Naive thymus-derived CD4-positive, alpha-beta T cell (primary cell): Measurements from ENCODE around the gene REXO5. TPM values are rescaled to one million over a fixed set of nuclear protein-coding genes. Genes with fewer than 3 reads are reported as not detected.

ENCODE experiments used
- ATAC-seq: fragments of 150-1000 bp; cut with Tn5 transposase; 2 replicates; pipeline ENCODE4 v1.10.0; 2021; ENCODE audit warnings: mild to moderate bottlenecking, moderate library complexity
- CTCF ChIA-PET: fragments of 350-600 bp; sonication (Branson Sonifier 250); formaldehyde crosslinking; loops from one replicate; lab custom pipeline; 2021; ENCODE audit warnings: antibody characterized with exemption; lab: Charles Lee
- POLR2A ChIA-PET: fragments of 350-600 bp; sonication (Branson Sonifier 250); formaldehyde crosslinking; loops from one replicate; lab custom pipeline; 2021; ENCODE audit warnings: antibody characterized with exemption, inconsistent platforms; lab: Charles Lee
- DNase-seq, 9 donors: peaks; one replicate each; pipeline versions ENCODE4 v3.0.0 to v3.0.0-alpha.2; 2020 to 2022; ENCODE audit warnings: mixed read lengths in 1 of 9
- H3K27ac ChIP-seq: one replicate; pipeline ENCODE4 v1.7.0; 2013; ENCODE audit warnings: mild to moderate bottlenecking, low read depth, low read length, moderate library complexity
- H3K27me3 ChIP-seq, 2 donors: one replicate each; pipeline ENCODE4 v1.7.0; 2013; ENCODE audit warnings: low read length in 2 of 2, mild to moderate bottlenecking in 2 of 2, moderate library complexity in 2 of 2; ENCODE audit not compliant: control insufficient read depth in 2 of 2, insufficient read depth in 2 of 2
- H3K36me3 ChIP-seq, 3 experiments: 1 replicate in 2 of 3; 2 replicates in 1 of 3; pipeline ENCODE4 v1.7.0; 2013; ENCODE audit warnings: low read length in 3 of 3, mild to moderate bottlenecking in 3 of 3, moderate library complexity in 1 of 3; ENCODE audit not compliant: insufficient read depth in 3 of 3, control insufficient read depth in 2 of 3
- H3K4me1 ChIP-seq, 2 donors: one replicate each; pipeline ENCODE4 v1.7.0; 2013; ENCODE audit warnings: low read length in 2 of 2, mild to moderate bottlenecking in 2 of 2, moderate library complexity in 1 of 2; ENCODE audit not compliant: control insufficient read depth in 2 of 2, insufficient read depth in 2 of 2
- H3K4me3 ChIP-seq: 2 replicates; pipeline ENCODE4 v1.7.0; 2013; ENCODE audit warnings: mild to moderate bottlenecking, low read length
- H3K9me3 ChIP-seq, 3 experiments: 1 replicate in 2 of 3; 2 replicates in 1 of 3; pipeline ENCODE4 v1.7.0; 2013; ENCODE audit warnings: low read length in 3 of 3; ENCODE audit not compliant: control insufficient read depth in 2 of 3
- H3K27ac Mint-ChIP-seq, 9 donors: one replicate each; pipeline ENCODE4 v1.8.0; 2020 to 2022; ENCODE audit warnings: mixed read lengths in 9 of 9, mild to moderate bottlenecking in 8 of 9, moderate library complexity in 5 of 9, inconsistent platforms in 2 of 9
- H3K27me3 Mint-ChIP-seq, 5 donors: one replicate each; pipeline ENCODE4 v1.8.0; 2021 to 2022; ENCODE audit warnings: mixed read lengths in 5 of 5, mild to moderate bottlenecking in 1 of 5
- H3K36me3 Mint-ChIP-seq, 5 donors: one replicate each; pipeline ENCODE4 v1.8.0; 2020 to 2022; ENCODE audit warnings: mixed read lengths in 5 of 5, mild to moderate bottlenecking in 3 of 5, inconsistent platforms in 1 of 5
- H3K4me1 Mint-ChIP-seq, 7 donors: one replicate each; pipeline ENCODE4 v1.8.0; 2020 to 2022; ENCODE audit warnings: mixed read lengths in 7 of 7, mild to moderate bottlenecking in 3 of 7, inconsistent platforms in 1 of 7
- H3K4me3 Mint-ChIP-seq, 10 donors: one replicate each; pipeline ENCODE4 v1.8.0; 2020 to 2022; ENCODE audit warnings: mild to moderate bottlenecking in 10 of 10, mixed read lengths in 10 of 10, moderate library complexity in 6 of 10, inconsistent platforms in 2 of 10
- H3K9me3 Mint-ChIP-seq, 11 donors: one replicate each; pipeline ENCODE4 v1.8.0; 2020 to 2022; ENCODE audit warnings: mixed read lengths in 11 of 11, mild to moderate bottlenecking in 4 of 11, inconsistent platforms in 1 of 11, moderate library complexity in 1 of 11
- intact Hi-C, 2 donors: fragments of 100-400 bp; cut with micrococcal nuclease; formaldehyde crosslinking; loops; one replicate each; pipeline ENCODE4 v1.15.1; 2023
- polyA plus RNA-seq, 2 donors: library from polyadenylated mRNA; unstranded; fragments of 300-500 nt; fragmentation: Illumina TruSeq; gene quantifications; one replicate each; pipeline ENCODE4 v1.2.3, GENCODE V29; 2021
- total RNA-seq, 6 experiments: library from RNA in 5 of 6; stranded (reverse) in 5 of 6; gene quantifications; 1 replicate in 5 of 6; 2 replicates in 1 of 6; pipeline ENCODE4 v1.2.3 and lab custom pipeline; 2021 to 2026

REXO5 gene
- total and polyA plus RNA-seq, 7 experiments from 2014 or later = 0.35 to 9.5 (median 1.6) TPM; not detected in 2

DNA sequence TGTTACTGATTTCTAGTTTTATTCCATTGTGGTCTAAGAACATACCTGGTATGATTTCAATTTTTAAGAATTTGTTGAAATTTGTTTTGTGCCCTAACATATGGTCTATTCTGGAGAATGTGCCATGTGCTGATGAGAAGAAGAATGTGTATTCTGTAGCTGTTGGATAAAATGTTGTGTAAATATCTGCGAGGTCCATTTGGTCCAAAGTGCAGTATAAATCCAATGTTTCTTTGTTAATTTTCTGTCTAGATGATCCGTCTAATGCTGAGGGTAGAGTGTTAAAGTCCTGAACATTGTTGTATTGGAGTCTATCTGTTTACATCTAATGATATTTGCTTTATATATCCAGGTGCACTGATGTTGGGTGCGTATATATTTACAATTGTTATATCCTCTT, 32.6 kb upstream of the REXO5 start:
- no peak for ATAC-seq
- Mint-ChIP-seq H3K9me3 (no peaks in the 10 kb centered on the region), H3K4me1 (peaks cover 0 to 4% (median 0%) of the 10 kb centered on the region in 7 donors), H3K27ac (no peak overlapping the region), H3K36me3 (peaks cover 0 to 19% (median 6%) of the 10 kb centered on the region in 5 donors), H3K27me3 (peaks cover 0 to 3% (median 0%) of the 10 kb centered on the region in 5 donors), H3K4me3 (no peak overlapping the region)
- H3K27ac ChIP-seq = no peak overlapping the region
- DNase-seq = no peak
- intact Hi-C loops = loop anchor here in 1 of 2 donors (1.0 kb wide), 1 partner anchor 311 kb away; no protein-coding TSS in a partner anchor
- H3K36me3 ChIP-seq = peaks cover 0 to 11% (median 0%) of the 10 kb centered on the region in 3 experiments
- CTCF ChIA-PET = no interaction called here
- no peak overlapping the region for H3K4me3 ChIP-seq
- no peaks in the 10 kb centered on the region for H3K4me1 ChIP-seq
- H3K9me3 ChIP-seq = no peaks in the 10 kb centered on the region
- POLR2A ChIA-PET = no interaction called here
- no peaks in the 10 kb centered on the region for H3K27me3 ChIP-seq

DNA sequence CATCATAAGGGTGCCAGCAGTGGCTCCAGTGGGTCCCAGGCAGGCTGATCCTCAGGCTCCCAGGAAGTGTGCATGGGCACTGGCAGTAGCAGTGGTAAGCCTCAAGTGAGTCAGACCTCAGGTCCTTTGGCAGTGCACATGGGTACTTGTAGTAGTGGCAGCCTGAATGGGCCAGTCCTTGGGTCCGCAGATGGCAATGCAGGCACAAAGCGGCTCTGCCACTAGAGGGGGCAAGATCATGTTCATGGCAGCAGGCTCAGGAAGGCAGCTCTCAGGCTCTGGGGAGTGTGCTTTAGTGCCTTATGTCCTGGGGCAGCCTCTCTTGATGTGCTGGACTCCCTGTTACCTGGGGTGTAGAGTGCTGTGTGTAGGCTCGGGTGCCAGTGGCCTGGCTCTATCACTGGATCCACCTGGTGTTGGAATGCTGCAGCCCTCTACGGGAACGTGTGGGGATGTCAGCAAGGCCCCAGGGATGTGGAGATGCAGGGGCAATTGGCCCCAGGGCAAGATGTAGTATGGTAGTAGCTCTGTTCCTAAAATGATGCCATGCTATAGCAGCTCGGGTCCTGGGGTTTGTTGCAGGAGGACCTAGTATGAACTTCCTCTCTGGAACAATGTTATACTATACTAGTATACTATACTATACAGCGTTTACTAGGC, 31.5 kb upstream of the REXO5 start:
- peaks cover 0 to 20% (median 6%) of the 10 kb centered on the region in 5 donors for H3K36me3 Mint-ChIP-seq
- no peak overlapping the region for H3K4me3 Mint-ChIP-seq
- DNase-seq (peak; percentile 8 to 54 (median 27)), ATAC-seq (peak; percentile 73)
- no peaks in the 10 kb centered on the region for H3K9me3 ChIP-seq
- H3K27me3 ChIP-seq = no peaks in the 10 kb centered on the region
- H3K27me3 Mint-ChIP-seq = peaks cover 0 to 3% (median 0%) of the 10 kb centered on the region in 5 donors
- CTCF ChIA-PET = interaction anchor here (0.6 kb wide), 1 partner anchor 274 kb away, joined by 3 read pairs; no protein-coding TSS in a partner anchor
- no peaks in the 10 kb centered on the region for H3K9me3 Mint-ChIP-seq
- no peak overlapping the region for H3K27ac Mint-ChIP-seq
- H3K4me1 Mint-ChIP-seq = peaks cover 0 to 4% (median 0%) of the 10 kb centered on the region in 7 donors
- no peaks in the 10 kb centered on the region for H3K4me1 ChIP-seq
- no peak overlapping the region for H3K4me3 ChIP-seq
- H3K27ac ChIP-seq = no peak overlapping the region
- POLR2A ChIA-PET = no interaction called here
- peaks cover 0 to 11% (median 0%) of the 10 kb centered on the region in 3 experiments for H3K36me3 ChIP-seq
- intact Hi-C loops = loop anchor here in 1 of 2 donors (1.0 kb wide), 1 partner anchor 309 kb away; no protein-coding TSS in a partner anchor

DNA sequence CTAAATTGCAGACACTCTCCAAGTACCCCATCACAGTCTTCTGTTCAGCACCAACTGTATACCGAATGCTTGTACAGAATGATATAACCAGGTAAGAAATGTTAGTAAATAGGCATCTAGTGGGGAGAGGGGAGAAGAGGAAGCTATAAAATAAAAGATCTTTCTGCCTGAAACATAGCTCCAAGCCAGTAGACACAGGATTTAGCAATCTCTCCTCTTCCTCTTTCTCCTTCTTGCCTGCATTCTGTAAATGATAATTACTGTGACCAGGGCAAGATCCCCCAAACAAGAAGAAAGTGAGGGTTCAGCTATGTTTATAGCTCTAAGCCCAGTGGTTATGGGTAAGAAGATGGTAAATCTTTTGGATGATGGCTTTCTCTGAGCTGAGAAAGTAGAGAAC, 24.6 kb upstream of the REXO5 start:
- Histone ChIP-seq H3K4me1 (no peaks in the 10 kb centered on the region), H3K9me3 (no peaks in the 10 kb centered on the region), H3K36me3 (peaks cover 0 to 14% (median 0%) of the 10 kb centered on the region in 3 experiments), H3K4me3 (no peak overlapping the region), H3K27ac (no peak overlapping the region), H3K27me3 (no peaks in the 10 kb centered on the region)
- intact Hi-C loops = no loop called here
- H3K36me3 Mint-ChIP-seq = peaks cover 0 to 25% (median 6%) of the 10 kb centered on the region in 5 donors
- H3K4me1 Mint-ChIP-seq = peaks cover 0 to 4% (median 0%) of the 10 kb centered on the region in 7 donors
- DNase-seq = no peak
- ATAC-seq = no peak
- no peak overlapping the region for H3K4me3 Mint-ChIP-seq
- no peaks in the 10 kb centered on the region for H3K9me3 Mint-ChIP-seq
- CTCF ChIA-PET = no interaction called here
- H3K27ac Mint-ChIP-seq = no peak overlapping the region
- H3K27me3 Mint-ChIP-seq = no peaks in the 10 kb centered on the region
- POLR2A ChIA-PET = no interaction called here

DNA sequence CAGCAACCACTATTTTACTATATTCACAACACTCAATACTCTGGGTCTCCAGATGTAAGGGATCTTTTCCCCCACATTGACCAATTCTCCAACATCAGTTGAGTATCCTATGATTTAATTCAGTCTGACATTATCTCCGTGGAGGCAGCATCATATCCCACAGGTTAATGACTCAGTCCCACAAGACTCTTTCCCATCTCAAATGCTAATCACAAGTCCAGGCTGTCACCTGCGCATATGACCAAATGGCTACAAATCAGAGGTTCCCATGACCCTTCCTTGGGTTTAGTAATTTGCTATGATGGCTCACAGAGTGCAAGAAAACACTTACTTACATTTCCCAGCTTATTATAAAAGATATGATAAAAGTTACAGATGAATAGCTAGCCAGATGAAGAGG, 23.9 kb upstream of the REXO5 start:
- Histone ChIP-seq H3K27ac (no peak overlapping the region), H3K9me3 (no peaks in the 10 kb centered on the region), H3K4me1 (no peaks in the 10 kb centered on the region), H3K36me3 (peaks cover 0 to 13% (median 0%) of the 10 kb centered on the region in 3 experiments), H3K27me3 (no peaks in the 10 kb centered on the region), H3K4me3 (no peak overlapping the region)
- no peaks in the 10 kb centered on the region for H3K4me1 Mint-ChIP-seq
- H3K27ac Mint-ChIP-seq = no peak overlapping the region
- no peaks in the 10 kb centered on the region for H3K27me3 Mint-ChIP-seq
- intact Hi-C loops = no loop called here
- POLR2A ChIA-PET = no interaction called here
- CTCF ChIA-PET = no interaction called here
- H3K36me3 Mint-ChIP-seq = peaks cover 0 to 23% (median 6%) of the 10 kb centered on the region in 5 donors
- no peaks in the 10 kb centered on the region for H3K9me3 Mint-ChIP-seq
- DNase-seq = no peak
- no peak for ATAC-seq
- no peak overlapping the region for H3K4me3 Mint-ChIP-seq

DNA sequence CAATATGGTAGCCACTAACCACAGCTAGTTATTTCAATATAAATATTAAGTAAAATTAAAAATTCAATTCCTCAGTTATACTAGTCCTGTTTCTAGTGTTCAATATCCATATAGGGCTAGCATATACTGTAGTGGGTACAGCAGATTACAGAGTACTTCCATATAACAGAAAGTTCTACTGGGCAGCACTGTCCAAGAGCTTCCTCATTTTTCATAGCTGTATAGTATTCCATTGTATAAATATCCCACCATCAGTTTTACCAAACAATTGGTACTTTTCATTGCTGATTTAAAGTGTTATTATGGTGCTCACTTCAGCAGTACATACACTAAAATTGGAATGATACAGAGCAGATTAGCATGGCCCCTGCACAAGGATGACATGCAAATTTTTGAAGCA, 22.1 kb upstream of the REXO5 start:
- no peaks in the 10 kb centered on the region for H3K27me3 Mint-ChIP-seq
- no peaks in the 10 kb centered on the region for H3K9me3 Mint-ChIP-seq
- Histone ChIP-seq H3K4me3 (no peak overlapping the region), H3K27me3 (no peaks in the 10 kb centered on the region), H3K36me3 (peaks cover 0 to 4% (median 0%) of the 10 kb centered on the region in 3 experiments), H3K9me3 (no peaks in the 10 kb centered on the region), H3K4me1 (no peaks in the 10 kb centered on the region), H3K27ac (no peak overlapping the region)
- intact Hi-C loops = no loop called here
- ATAC-seq (no peak), DNase-seq (no peak)
- no peak overlapping the region for H3K27ac Mint-ChIP-seq
- CTCF ChIA-PET = interaction anchor here (1.2 kb wide), 1 partner anchor 8 kb away, joined by 4 read pairs; no protein-coding TSS in a partner anchor
- H3K4me3 Mint-ChIP-seq = no peak overlapping the region
- H3K4me1 Mint-ChIP-seq = no peaks in the 10 kb centered on the region
- H3K36me3 Mint-ChIP-seq = peaks cover 0 to 20% (median 6%) of the 10 kb centered on the region in 5 donors
- POLR2A ChIA-PET = no interaction called here

DNA sequence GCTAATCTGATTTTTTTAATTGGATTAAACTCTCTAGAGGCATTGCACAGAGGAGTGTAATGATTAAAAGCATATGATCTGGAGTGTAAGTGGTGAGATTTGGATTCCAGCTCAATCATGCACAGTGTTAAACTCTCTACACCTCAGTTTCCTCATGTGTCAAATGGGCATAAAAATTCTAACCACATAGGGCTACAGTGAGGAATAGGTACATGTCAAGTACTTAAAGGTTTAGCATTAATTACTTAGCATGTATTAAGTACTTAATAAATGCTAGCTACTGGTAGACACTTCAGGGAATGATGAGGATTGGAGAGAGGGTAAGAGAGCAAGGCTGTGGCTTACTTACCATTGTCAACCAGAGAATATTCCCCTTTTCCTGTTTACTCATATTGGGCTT, 17.2 kb upstream of the REXO5 start:
- CTCF ChIA-PET = interaction anchor here (0.6 kb wide), 1 partner anchor 368 kb away, joined by 5 read pairs; no protein-coding TSS in a partner anchor

More for the DNA sequence above, 17.2 kb upstream of the REXO5 start:
- DNase-seq (no peak), ATAC-seq (no peak)
- H3K9me3 ChIP-seq = no peaks in the 10 kb centered on the region
- Mint-ChIP-seq H3K27me3 (no peaks in the 10 kb centered on the region), H3K36me3 (peaks cover 0 to 23% (median 0%) of the 10 kb centered on the region in 5 donors), H3K4me3 (no peak overlapping the region), H3K27ac (no peak overlapping the region), H3K4me1 (no peaks in the 10 kb centered on the region), H3K9me3 (no peaks in the 10 kb centered on the region)
- no peak overlapping the region for H3K27ac ChIP-seq
- H3K4me1 ChIP-seq = no peaks in the 10 kb centered on the region
- intact Hi-C loops = no loop called here
- no peaks in the 10 kb centered on the region for H3K27me3 ChIP-seq
- POLR2A ChIA-PET = no interaction called here
- no peak overlapping the region for H3K4me3 ChIP-seq
- H3K36me3 ChIP-seq = no peaks in the 10 kb centered on the region
